Activated T-helper 17 cell treated with anti-CD3 and anti-CD28 coated beads, Interleukin-2, amount 50 U/mL, for 72 hours (primary cell): ENCODE data around the gene TMEM273. TPM values are rescaled to one million over a fixed set of nuclear protein-coding genes. Genes with fewer than 3 reads are reported as not detected.

ENCODE experiments used
- ATAC-seq: fragments of 150-1000 bp; cut with Tn5 transposase; replicated peaks from 2 replicates; pipeline ENCODE4 v1.10.0; 2021; ENCODE audit warnings: mild to moderate bottlenecking, moderate library complexity
- H3K27ac Mint-ChIP-seq: one replicate; pipeline ENCODE4 v1.8.0; 2022; ENCODE audit warnings: mixed read lengths
- H3K27me3 Mint-ChIP-seq: one replicate; pipeline ENCODE4 v1.8.0; 2022; ENCODE audit warnings: mixed read lengths
- H3K36me3 Mint-ChIP-seq: one replicate; pipeline ENCODE4 v1.8.0; 2022; ENCODE audit warnings: low read depth, mild to moderate bottlenecking, mixed read lengths
- H3K4me1 Mint-ChIP-seq: one replicate; pipeline ENCODE4 v1.8.0; 2022; ENCODE audit warnings: mixed read lengths
- H3K4me3 Mint-ChIP-seq: one replicate; pipeline ENCODE4 v1.8.0; 2022; ENCODE audit warnings: mild to moderate bottlenecking, mixed read lengths
- H3K9me3 Mint-ChIP-seq: one replicate; pipeline ENCODE4 v1.8.0; 2022; ENCODE audit warnings: mixed read lengths
- total RNA-seq, 2 donors: library from RNA; stranded (reverse); gene quantifications; one replicate each; pipeline ENCODE4 v1.2.3, GENCODE V29; 2022

Gene TMEM273
- total RNA-seq, 2 donors from 2014 or later: 92.2 to 262 TPM

- Mint-ChIP-seq H3K4me1 (peaks cover 24% of the 10 kb centered on the region), H3K9me3 (peaks cover 3% of the 10 kb centered on the region), H3K36me3 (peaks cover 98% of the 10 kb centered on the region), H3K4me3 (no peak overlapping the region), H3K27me3 (peaks cover 4% of the 10 kb centered on the region), H3K27ac (no peak overlapping the region)
- ATAC-seq: no peak
Measured at GRCh38 chr10:49158404-49158803, 29.8 kb downstream of the TMEM273 start.

GRCh38 chr10:49157229-49157628, 31.0 kb downstream of the TMEM273 start:
- Mint-ChIP-seq H3K27me3 (peaks cover 4% of the 10 kb centered on the region), H3K9me3 (peaks cover 3% of the 10 kb centered on the region), H3K27ac (peak overlapping the region; percentile 14), H3K4me3 (no peak overlapping the region), H3K4me1 (peaks cover 30% of the 10 kb centered on the region), H3K36me3 (peaks cover 93% of the 10 kb centered on the region)
- no peak for ATAC-seq

- Mint-ChIP-seq H3K4me3 (no peak overlapping the region), H3K9me3 (peaks cover 3% of the 10 kb centered on the region), H3K27ac (peak overlapping the region; percentile 14), H3K27me3 (peaks cover 8% of the 10 kb centered on the region), H3K36me3 (peaks cover 67% of the 10 kb centered on the region), H3K4me1 (peaks cover 23% of the 10 kb centered on the region)
- no peak for ATAC-seq
Measured at GRCh38 chr10:49154641-49155040, 33.5 kb downstream of the TMEM273 start.

- peak overlapping the region; percentile 65 for H3K27ac Mint-ChIP-seq
- H3K9me3 Mint-ChIP-seq: peaks cover 3% of the 10 kb centered on the region
- H3K36me3 Mint-ChIP-seq: peaks cover 61% of the 10 kb centered on the region
- H3K27me3 Mint-ChIP-seq: peaks cover 8% of the 10 kb centered on the region
- peaks cover 23% of the 10 kb centered on the region for H3K4me1 Mint-ChIP-seq
- peak; percentile 46 for ATAC-seq
- no peak overlapping the region for H3K4me3 Mint-ChIP-seq
Measured at GRCh38 chr10:49153971-49154370, 34.2 kb downstream of the TMEM273 start.

- peaks cover 53% of the 10 kb centered on the region for H3K36me3 Mint-ChIP-seq
- peaks cover 6% of the 10 kb centered on the region for H3K9me3 Mint-ChIP-seq
- peak; percentile 23 for ATAC-seq
- H3K27me3 Mint-ChIP-seq: peaks cover 12% of the 10 kb centered on the region
- peaks cover 23% of the 10 kb centered on the region for H3K4me1 Mint-ChIP-seq
- H3K27ac Mint-ChIP-seq: peak overlapping the region; percentile 65
- H3K4me3 Mint-ChIP-seq: no peak overlapping the region
Measured at GRCh38 chr10:49153115-49153514, 35.1 kb downstream of the TMEM273 start.

- Mint-ChIP-seq H3K4me3 (no peak overlapping the region), H3K36me3 (peaks cover 48% of the 10 kb centered on the region), H3K9me3 (peaks cover 7% of the 10 kb centered on the region), H3K4me1 (peaks cover 23% of the 10 kb centered on the region), H3K27me3 (peaks cover 10% of the 10 kb centered on the region), H3K27ac (peak overlapping the region; percentile 65)
- peak; percentile 51 for ATAC-seq
Measured at GRCh38 chr10:49152663-49153062, 35.5 kb downstream of the TMEM273 start.

DNA sequence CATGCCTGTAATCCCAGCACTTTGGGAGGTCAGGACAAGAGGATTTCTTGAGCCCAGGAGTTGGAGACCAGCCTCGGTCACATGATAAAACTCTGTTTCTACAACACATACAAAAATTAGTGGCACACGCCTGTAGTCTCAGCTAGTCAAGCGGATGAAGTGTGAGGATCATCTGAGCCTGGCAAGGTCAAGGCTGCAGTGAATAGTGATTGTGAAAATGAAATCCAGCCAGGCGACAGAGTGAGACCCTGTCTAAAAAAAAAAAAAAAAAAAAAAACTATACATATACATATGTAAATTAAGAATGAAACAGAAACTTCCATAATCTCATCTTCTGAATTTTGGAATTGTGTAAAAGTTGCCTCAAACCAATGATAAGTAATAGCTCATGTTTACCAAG, 36.2 kb downstream of the TMEM273 start:
- Mint-ChIP-seq H3K27me3 (peaks cover 9% of the 10 kb centered on the region), H3K36me3 (peaks cover 42% of the 10 kb centered on the region), H3K4me1 (peaks cover 21% of the 10 kb centered on the region), H3K9me3 (peaks cover 7% of the 10 kb centered on the region), H3K27ac (no peak overlapping the region), H3K4me3 (no peak overlapping the region)
- ATAC-seq: no peak

DNA sequence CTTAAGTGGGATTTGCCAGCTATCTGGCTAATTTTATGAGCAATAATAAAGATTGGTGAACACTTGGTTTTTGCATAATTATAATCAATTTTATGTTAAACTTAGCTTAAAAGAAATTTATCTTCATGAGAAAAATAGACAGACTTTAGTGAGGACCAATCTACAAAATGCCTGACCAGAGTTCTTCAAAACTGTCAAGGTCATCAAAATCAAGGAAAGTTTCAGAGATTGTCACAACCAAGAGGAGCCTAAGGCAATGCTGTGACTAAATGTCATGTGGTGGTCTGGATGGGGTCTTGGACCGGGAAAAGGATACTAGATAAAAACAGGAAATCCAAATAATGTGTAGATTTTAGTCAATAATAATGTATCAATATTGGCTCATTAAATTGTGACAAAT, 36.7 kb downstream of the TMEM273 start:
- Mint-ChIP-seq H3K9me3 (peaks cover 5% of the 10 kb centered on the region), H3K4me3 (no peak overlapping the region), H3K27ac (no peak overlapping the region), H3K27me3 (peaks cover 9% of the 10 kb centered on the region), H3K36me3 (peaks cover 37% of the 10 kb centered on the region), H3K4me1 (peaks cover 15% of the 10 kb centered on the region)
- ATAC-seq: no peak

GRCh38 chr10:49151025-49151445, 37.2 kb downstream of the TMEM273 start:
- no peak overlapping the region for H3K27ac Mint-ChIP-seq
- peaks cover 32% of the 10 kb centered on the region for H3K36me3 Mint-ChIP-seq
- no peak for ATAC-seq
- no peak overlapping the region for H3K4me3 Mint-ChIP-seq
- H3K4me1 Mint-ChIP-seq: peaks cover 12% of the 10 kb centered on the region
- peaks cover 9% of the 10 kb centered on the region for H3K27me3 Mint-ChIP-seq
- H3K9me3 Mint-ChIP-seq: peaks cover 4% of the 10 kb centered on the region

- Mint-ChIP-seq H3K27me3 (peaks cover 9% of the 10 kb centered on the region), H3K9me3 (peaks cover 4% of the 10 kb centered on the region), H3K4me3 (no peak overlapping the region), H3K36me3 (peaks cover 26% of the 10 kb centered on the region), H3K4me1 (peaks cover 12% of the 10 kb centered on the region), H3K27ac (no peak overlapping the region)
- ATAC-seq: no peak
Measured at GRCh38 chr10:49150426-49150825, 37.8 kb downstream of the TMEM273 start.

GRCh38 chr10:49149881-49150280, 38.3 kb downstream of the TMEM273 start:
- Mint-ChIP-seq H3K4me1 (peaks cover 12% of the 10 kb centered on the region), H3K36me3 (peaks cover 21% of the 10 kb centered on the region), H3K4me3 (no peak overlapping the region), H3K27me3 (peaks cover 9% of the 10 kb centered on the region), H3K9me3 (peaks cover 4% of the 10 kb centered on the region), H3K27ac (no peak overlapping the region)
- no peak for ATAC-seq

- H3K27me3 Mint-ChIP-seq: peaks cover 5% of the 10 kb centered on the region
Measured at GRCh38 chr10:49144058-49144720, 44.0 kb downstream of the TMEM273 start.

DNA sequence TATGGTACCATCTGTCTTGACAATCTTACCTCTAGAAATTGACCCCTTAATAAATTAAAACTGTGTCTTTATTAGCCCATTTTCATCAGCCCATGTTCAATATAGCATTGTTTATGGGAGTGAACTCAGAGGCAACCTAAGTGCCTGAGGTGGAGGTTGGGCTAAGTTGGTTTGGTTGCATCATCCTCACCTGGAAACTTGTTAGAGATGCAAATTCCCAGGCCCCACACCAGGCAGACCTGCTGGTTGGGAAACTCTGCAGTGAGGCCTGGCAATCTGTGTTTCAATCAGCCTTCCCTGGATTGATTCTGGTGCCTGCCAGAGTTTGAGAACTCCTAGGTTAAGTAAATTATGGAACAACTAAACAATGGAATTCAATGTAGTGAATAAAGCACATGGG, 44.9 kb downstream of the TMEM273 start:
- H3K4me3 Mint-ChIP-seq: no peak overlapping the region
- no peak for ATAC-seq
- H3K4me1 Mint-ChIP-seq: no peaks in the 10 kb centered on the region
- H3K27ac Mint-ChIP-seq: no peak overlapping the region
- peaks cover 2% of the 10 kb centered on the region for H3K27me3 Mint-ChIP-seq
- no peaks in the 10 kb centered on the region for H3K36me3 Mint-ChIP-seq
- peaks cover 2% of the 10 kb centered on the region for H3K9me3 Mint-ChIP-seq

More at GRCh38 chr10:49144058-49144720, 44.0 kb downstream of the TMEM273 start:
- Mint-ChIP-seq H3K4me1 (no peaks in the 10 kb centered on the region), H3K27ac (no peak overlapping the region), H3K9me3 (peaks cover 4% of the 10 kb centered on the region), H3K4me3 (no peak overlapping the region), H3K36me3 (no peaks in the 10 kb centered on the region)
- no peak for ATAC-seq

GRCh38 chr10:49141541-49142332, 46.5 kb downstream of the TMEM273 start:
- H3K9me3 Mint-ChIP-seq: no peaks in the 10 kb centered on the region
- ATAC-seq: no peak
- H3K4me1 Mint-ChIP-seq: no peaks in the 10 kb centered on the region
- H3K27me3 Mint-ChIP-seq: no peaks in the 10 kb centered on the region
- no peaks in the 10 kb centered on the region for H3K36me3 Mint-ChIP-seq
- H3K4me3 Mint-ChIP-seq: no peak overlapping the region
- H3K27ac Mint-ChIP-seq: no peak overlapping the region
